ENCODE results near the gene DCHS1. TPM values are rescaled to one million over a fixed set of nuclear protein-coding genes. Genes with fewer than 3 reads are reported as not detected.

The DCHS1 gene
- total RNA-seq, 3 donors from 2014 or later (not counting 1 experiment from before 2014, with no cell fraction given): 0.49 to 1.0 (median 0.83) TPM

- no peaks in the 10 kb centered on the region for H3K4me1 Mint-ChIP-seq
- 82% methylated on average over 3 of the region's 3 CpGs for WGBS (ENCODE audit: insufficient coverage)
- no peaks in the 10 kb centered on the region for H3K36me3 Mint-ChIP-seq
- Histone ChIP-seq H3K4me3 (ENCODE audit: low read length) (no peak overlapping the region), H3K27ac (ENCODE audit: low read length) (no peak overlapping the region), H3K36me3 (ENCODE audit: control insufficient read depth, insufficient read depth, low read length) (no peaks in the 10 kb centered on the region), H3K9me3 (ENCODE audit: control insufficient read depth, insufficient read depth, low read length) (no peaks in the 10 kb centered on the region), H3K27me3 (ENCODE audit: control insufficient read depth, insufficient read depth, low read length) (no peaks in the 10 kb centered on the region), H3K4me1 (ENCODE audit: control insufficient read depth, insufficient read depth, low read length) (peaks cover 12% of the 10 kb centered on the region)
- DNase-seq: no peak
- ATAC-seq: no peak
- intact Hi-C loops (cut with micrococcal nuclease): no loop called here
- H3K4me3 Mint-ChIP-seq: no peak overlapping the region
- no peak for TF ChIP-seq CTCF (IDR thresholded peaks at IDR 0.05)
- no peak overlapping the region for H3K27ac Mint-ChIP-seq
- no peaks in the 10 kb centered on the region for H3K27me3 Mint-ChIP-seq (ENCODE audit: low read depth in 2 of 2)
- H3K9me3 Mint-ChIP-seq: no peaks in the 10 kb centered on the region
Observed at GRCh38 chr11:6636480-6636879, 19.1 kb downstream of the DCHS1 start.

DNA sequence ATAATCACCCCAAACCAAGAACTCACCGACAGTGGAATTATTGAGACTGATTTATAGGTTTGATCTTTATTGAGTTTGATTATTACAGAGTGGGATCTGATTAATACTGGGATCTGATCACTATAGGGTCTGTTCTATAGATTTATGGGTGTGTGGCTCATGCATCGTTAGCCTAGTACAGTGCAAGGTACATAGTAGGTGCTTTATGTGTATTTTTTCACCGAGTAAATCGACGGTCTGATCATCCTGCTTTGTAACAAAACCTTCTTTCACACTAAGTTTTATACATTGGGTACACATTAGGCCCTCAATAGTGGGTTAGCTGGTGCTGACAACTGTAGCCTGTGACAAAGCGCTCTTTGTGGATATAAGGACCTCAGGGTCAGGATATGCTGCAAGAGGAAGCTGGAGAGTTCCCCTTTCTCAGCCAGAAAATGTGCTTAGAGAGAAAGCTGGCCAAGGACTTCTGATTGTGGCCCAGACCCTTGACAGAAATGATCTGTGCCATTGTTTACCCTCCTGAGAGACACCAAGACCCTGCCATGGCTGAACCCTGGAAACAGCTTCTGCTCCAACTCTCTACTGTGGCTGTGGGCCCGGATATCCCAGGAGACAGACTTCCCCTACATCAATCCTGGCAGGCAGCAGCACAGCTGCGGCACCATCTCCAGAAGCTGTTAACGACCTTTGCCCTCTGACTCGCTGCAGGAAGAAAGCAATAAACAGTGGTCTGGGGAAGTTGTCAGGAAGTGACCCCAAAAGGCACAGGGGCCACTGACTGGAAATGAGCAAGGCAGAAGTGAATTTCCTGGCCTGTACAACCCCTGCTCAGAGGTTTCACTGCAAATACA lies 20.3 kb downstream of the DCHS1 start:
- no peaks in the 10 kb centered on the region for H3K36me3 Mint-ChIP-seq
- Histone ChIP-seq H3K27me3 (ENCODE audit: control insufficient read depth, insufficient read depth, low read length) (no peaks in the 10 kb centered on the region), H3K4me3 (ENCODE audit: low read length) (no peak overlapping the region), H3K9me3 (ENCODE audit: control insufficient read depth, insufficient read depth, low read length) (no peaks in the 10 kb centered on the region), H3K4me1 (ENCODE audit: control insufficient read depth, insufficient read depth, low read length) (peaks cover 12% of the 10 kb centered on the region), H3K36me3 (ENCODE audit: control insufficient read depth, insufficient read depth, low read length) (no peaks in the 10 kb centered on the region), H3K27ac (ENCODE audit: low read length) (no peak overlapping the region)
- intact Hi-C loops (cut with micrococcal nuclease): no loop called here
- no peak overlapping the region for H3K4me3 Mint-ChIP-seq
- no peaks in the 10 kb centered on the region for H3K4me1 Mint-ChIP-seq
- WGBS (ENCODE audit: insufficient coverage): 40% methylated on average over 6 of the region's 10 CpGs
- ATAC-seq: no peak
- no peak overlapping the region for H3K27ac Mint-ChIP-seq
- H3K27me3 Mint-ChIP-seq (ENCODE audit: low read depth in 2 of 2): no peaks in the 10 kb centered on the region
- TF ChIP-seq CTCF (IDR thresholded peaks at IDR 0.05): no peak
- DNase-seq: no peak
- H3K9me3 Mint-ChIP-seq: no peaks in the 10 kb centered on the region

DNA sequence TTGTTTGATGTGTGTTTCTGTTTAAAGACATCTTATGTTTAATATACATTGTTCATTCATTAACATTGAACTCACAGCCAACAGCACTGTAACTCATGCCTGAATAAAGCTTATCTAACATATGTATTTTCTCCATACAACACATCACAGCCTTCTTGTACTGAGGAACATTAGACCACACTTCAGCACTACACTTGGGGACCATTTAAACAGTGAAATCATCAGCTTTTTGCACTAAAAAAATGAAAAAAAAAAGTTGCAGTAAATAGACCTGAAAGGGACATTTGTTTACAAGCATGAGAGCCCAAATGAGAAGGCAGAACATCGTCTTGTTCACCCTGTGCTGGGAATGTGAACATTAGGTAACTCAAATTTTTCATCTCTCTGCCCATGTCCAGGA lies 21.1 kb downstream of the DCHS1 start:
- H3K36me3 Mint-ChIP-seq: no peaks in the 10 kb centered on the region
- 67% methylated on average over 1 of the region's 1 CpG for WGBS (ENCODE audit: insufficient coverage)
- no peak overlapping the region for H3K27ac ChIP-seq (ENCODE audit: low read length)

More for the DNA sequence above, 21.1 kb downstream of the DCHS1 start:
- H3K4me3 Mint-ChIP-seq: no peak overlapping the region
- no peaks in the 10 kb centered on the region for H3K4me1 Mint-ChIP-seq
- Histone ChIP-seq H3K4me3 (ENCODE audit: low read length) (no peak overlapping the region), H3K9me3 (ENCODE audit: control insufficient read depth, insufficient read depth, low read length) (no peaks in the 10 kb centered on the region), H3K4me1 (ENCODE audit: control insufficient read depth, insufficient read depth, low read length) (peaks cover 12% of the 10 kb centered on the region), H3K27me3 (ENCODE audit: control insufficient read depth, insufficient read depth, low read length) (no peaks in the 10 kb centered on the region), H3K36me3 (ENCODE audit: control insufficient read depth, insufficient read depth, low read length) (no peaks in the 10 kb centered on the region)
- no peaks in the 10 kb centered on the region for H3K9me3 Mint-ChIP-seq
- TF ChIP-seq CTCF (IDR thresholded peaks at IDR 0.05): no peak
- no peak for DNase-seq
- no peak overlapping the region for H3K27ac Mint-ChIP-seq
- ATAC-seq: no peak
- H3K27me3 Mint-ChIP-seq (ENCODE audit: low read depth in 2 of 2): no peaks in the 10 kb centered on the region
- intact Hi-C loops (cut with micrococcal nuclease): no loop called here

Data from natural killer cell (primary cell).